ENCODE data around the gene PEA15.

PEA15 gene

GRCh38 chr1:160220301-160220700 lies 15.1 kb downstream of the PEA15 start:
- H3K27ac ChIP-seq, result no peak overlapping the region

GRCh38 chr1:160221089-160221488 lies 15.9 kb downstream of the PEA15 start:
- TF ChIP-seq CTCF (IDR thresholded peaks at IDR 0.05), result no peak
- Histone ChIP-seq H3K9ac (no peak overlapping the region), H3K36me3 (ENCODE audit: control insufficient read depth, insufficient read depth, low read length) (no peaks in the 10 kb centered on the region)

More at GRCh38 chr1:160220301-160220700, 15.1 kb downstream of the PEA15 start:
- Histone ChIP-seq H3K4me1 (peaks cover 7% of the 10 kb centered on the region), H3K36me3 (ENCODE audit: control insufficient read depth, insufficient read depth, low read length) (no peaks in the 10 kb centered on the region), H3K4me3 (ENCODE audit: low read depth, low read length) (no peak overlapping the region), H2AFZ (no peak overlapping the region), H3K4me2 (ENCODE audit: low read length) (no peak overlapping the region), H3K27me3 (ENCODE audit: control insufficient read depth, insufficient read depth, low read length) (no peaks in the 10 kb centered on the region), H3K79me2 (no peaks in the 10 kb centered on the region), H3K9me3 (ENCODE audit: control insufficient read depth, low read length) (no peaks in the 10 kb centered on the region), H3K9ac (no peak overlapping the region)
- no peak for TF ChIP-seq CTCF (IDR thresholded peaks at IDR 0.05)

DNA sequence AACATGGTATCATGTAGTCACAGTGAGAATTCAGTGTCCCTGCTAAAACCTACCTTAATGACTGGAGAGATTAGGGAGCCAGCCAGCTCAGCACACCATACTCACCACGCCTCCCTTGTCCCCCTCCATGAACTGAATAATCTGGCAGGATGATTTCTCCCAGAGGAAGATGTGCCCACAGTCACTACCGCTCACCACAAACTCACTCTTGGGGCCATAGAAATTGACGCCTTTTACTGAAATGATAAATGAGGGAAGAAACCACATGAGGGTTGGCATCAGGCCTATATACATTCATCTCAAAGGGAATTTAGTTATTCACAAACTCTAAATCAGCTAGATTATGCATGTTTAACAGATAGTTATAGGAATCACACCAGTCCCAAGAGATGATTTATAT lies 17.4 kb downstream of the PEA15 start:
- Histone ChIP-seq H3K27ac (no peak overlapping the region), H2AFZ (no peak overlapping the region), H3K36me3 (ENCODE audit: control insufficient read depth, insufficient read depth, low read length) (no peaks in the 10 kb centered on the region), H3K27me3 (ENCODE audit: control insufficient read depth, insufficient read depth, low read length) (no peaks in the 10 kb centered on the region), H3K79me2 (no peaks in the 10 kb centered on the region), H3K4me3 (ENCODE audit: low read depth, low read length) (no peak overlapping the region), H3K9me3 (ENCODE audit: control insufficient read depth, low read length) (no peaks in the 10 kb centered on the region), H3K4me1 (peaks cover 5% of the 10 kb centered on the region), H3K9ac (no peak overlapping the region), H3K4me2 (ENCODE audit: low read length) (no peak overlapping the region)
- TF ChIP-seq CTCF (IDR thresholded peaks at IDR 0.05), result no peak

More at GRCh38 chr1:160221089-160221488, 15.9 kb downstream of the PEA15 start:
- no peaks in the 10 kb centered on the region for H3K9me3 ChIP-seq (ENCODE audit: control insufficient read depth, low read length)
- H3K4me3 ChIP-seq (ENCODE audit: low read depth, low read length), result no peak overlapping the region
- H3K4me1 ChIP-seq, result peaks cover 7% of the 10 kb centered on the region
- H2AFZ ChIP-seq, result no peak overlapping the region
- H3K27me3 ChIP-seq (ENCODE audit: control insufficient read depth, insufficient read depth, low read length), result no peaks in the 10 kb centered on the region
- no peak overlapping the region for H3K4me2 ChIP-seq (ENCODE audit: low read length)
- H3K27ac ChIP-seq, result no peak overlapping the region
- H3K79me2 ChIP-seq, result no peaks in the 10 kb centered on the region

- TF ChIP-seq CTCF (IDR thresholded peaks at IDR 0.05), result no peak
- H3K27ac ChIP-seq, result no peak overlapping the region
- no peaks in the 10 kb centered on the region for H3K4me1 ChIP-seq
- H3K4me3 ChIP-seq (ENCODE audit: low read depth, low read length), result no peak overlapping the region
- H3K79me2 ChIP-seq, result no peaks in the 10 kb centered on the region
- H3K27me3 ChIP-seq (ENCODE audit: control insufficient read depth, insufficient read depth, low read length), result no peaks in the 10 kb centered on the region
- H3K4me2 ChIP-seq (ENCODE audit: low read length), result no peak overlapping the region
- H3K36me3 ChIP-seq (ENCODE audit: control insufficient read depth, insufficient read depth, low read length), result no peaks in the 10 kb centered on the region
- no peaks in the 10 kb centered on the region for H3K9me3 ChIP-seq (ENCODE audit: control insufficient read depth, low read length)
- H3K9ac ChIP-seq, result no peak overlapping the region
- no peak overlapping the region for H2AFZ ChIP-seq
These were observed 19.4 kb downstream of the PEA15 start for GRCh38 chr1:160224606-160225005.

GRCh38 chr1:160225345-160225744 lies 20.2 kb downstream of the PEA15 start:
- Histone ChIP-seq H3K4me1 (no peaks in the 10 kb centered on the region), H3K27me3 (ENCODE audit: control insufficient read depth, insufficient read depth, low read length) (no peaks in the 10 kb centered on the region), H3K36me3 (ENCODE audit: control insufficient read depth, insufficient read depth, low read length) (no peaks in the 10 kb centered on the region), H3K9ac (no peak overlapping the region), H3K4me2 (ENCODE audit: low read length) (no peak overlapping the region), H3K9me3 (ENCODE audit: control insufficient read depth, low read length) (no peaks in the 10 kb centered on the region), H3K4me3 (ENCODE audit: low read depth, low read length) (no peak overlapping the region), H3K27ac (no peak overlapping the region), H3K79me2 (no peaks in the 10 kb centered on the region), H2AFZ (no peak overlapping the region)
- no peak for TF ChIP-seq CTCF (IDR thresholded peaks at IDR 0.05)

Data from parathyroid adenoma (tissue), 2 donors.